K562 (cell line): ENCODE data around the gene LZTS3. TPM values are rescaled to one million over a fixed set of nuclear protein-coding genes. Genes with fewer than 3 reads are reported as not detected.

ENCODE experiments used
- ATAC-seq: fragments of 200-7000 bp; cut with Tn5 transposase; 3 replicates; pipeline ENCODE4 v1.9.1; 2020; ENCODE audit warnings: moderate library complexity
- BruUV-seq: library from RNA; stranded (reverse); fragments of 400-500 nt; replicated peaks from 2 replicates; lab custom pipeline; 2021; lab: Mats Ljungman, UMichigan
- CTCF ChIA-PET: fragments of 300-600 bp; formaldehyde crosslinking; extraction: SDS; loops from one replicate; lab custom pipeline; 2021; ENCODE audit warnings: low intra/inter-chr PET ratio; lab: Yijun Ruan, JAX
- POLR2A ChIA-PET: fragments of 300-600, 350-650 bp; sonication (Branson Sonifier 250); formaldehyde crosslinking; extraction: SDS; loops from one replicate; lab custom pipeline; 2021; ENCODE audit warnings: antibody characterized with exemption, inconsistent platforms; lab: Yijun Ruan, JAX
- DNase-seq, 4 experiments: peaks; one replicate each; pipeline versions ENCODE4 v3.0.0 to v3.0.0-alpha.2; 2011 to 2018; ENCODE audit warnings: low spot score in 3 of 4, mixed read lengths in 3 of 4; ENCODE audit errors: extremely low read depth in 1 of 4
- FAIRE-seq: peaks from 2 replicates; lab custom pipeline; 2011; peaks lifted over from hg19 to GRCh38; lab: Jason Lieb, UNC
- H2AFZ ChIP-seq: 2 replicates; pipeline ENCODE4 v1.6.0; 2011; ENCODE audit warnings: low read depth, low read length, control low read depth, inconsistent platforms
- H3K27ac ChIP-seq: fragments of 200-600 bp; 3 replicates; pipeline ENCODE4 v1.8.0; 2011; ENCODE audit warnings: low read depth, mild to moderate bottlenecking, control low read depth, inconsistent platforms, low read length, moderate library complexity, mixed read lengths; ENCODE audit errors: extremely low read depth
- H3K27me3 ChIP-seq, 2 experiments: fragments of 300-600 bp in 1 of 2; 2 replicates in 1 of 2; 3 replicates in 1 of 2; pipeline versions ENCODE4 v1.6.0 to v1.8.0; 2011; ENCODE audit warnings: inconsistent platforms in 2 of 2, low read length in 2 of 2, mild to moderate bottlenecking in 1 of 2, mixed read lengths in 1 of 2, moderate library complexity in 1 of 2; ENCODE audit not compliant: control insufficient read depth in 2 of 2, insufficient read depth in 2 of 2
- H3K36me3 ChIP-seq: fragments of 300-600 bp; 3 replicates; pipeline ENCODE4 v1.8.0; 2011; ENCODE audit warnings: mild to moderate bottlenecking, low read length, inconsistent platforms; ENCODE audit not compliant: control insufficient read depth, insufficient read depth
- H3K4me1 ChIP-seq, 2 experiments: fragments of 200-600 bp in 1 of 2; replicated peaks in 1 of 2; 2 replicates in 1 of 2; 3 replicates in 1 of 2; pipeline versions ENCODE4 v1.5.1 to v1.8.0; 2011; ENCODE audit warnings: inconsistent platforms in 2 of 2, low read length in 2 of 2, mild to moderate bottlenecking in 1 of 2, mixed read lengths in 1 of 2, moderate library complexity in 1 of 2; ENCODE audit not compliant: control insufficient read depth in 2 of 2, insufficient read depth in 2 of 2
- H3K4me2 ChIP-seq: 2 replicates; pipeline ENCODE4 v1.6.1; 2011; ENCODE audit warnings: low read length, control low read depth, inconsistent platforms, mixed read lengths; ENCODE audit not compliant: insufficient read depth
- H3K4me3 ChIP-seq: fragments of 200-600 bp; sonication (generic), shearing (Covaris generic); 2 replicates; pipeline ENCODE4 v1.5.1; 2016; ENCODE audit warnings: control low read depth, inconsistent platforms
- H3K79me2 ChIP-seq: fragments of 200-600 bp; 3 replicates; pipeline ENCODE4 v1.8.0; 2011; ENCODE audit warnings: low read length, inconsistent platforms; ENCODE audit not compliant: control insufficient read depth, insufficient read depth
- H3K9ac ChIP-seq, 2 experiments: 2 replicates each; pipeline versions ENCODE4 v1.6.0 to v1.6.1; 2011; ENCODE audit warnings: low read depth in 2 of 2, low read length in 2 of 2, control low read depth in 1 of 2, inconsistent platforms in 1 of 2, mild to moderate bottlenecking in 1 of 2, mixed read lengths in 1 of 2; ENCODE audit not compliant: insufficient read depth in 1 of 2
- H3K9me1 ChIP-seq: one replicate; pipeline ENCODE4 v1.6.0; 2011; ENCODE audit warnings: inconsistent platforms, mild to moderate bottlenecking, low read length, moderate library complexity; ENCODE audit not compliant: control insufficient read depth, insufficient read depth
- H3K9me3 ChIP-seq: replicated peaks from 2 replicates; pipeline ENCODE4 v1.5.1; 2011; ENCODE audit warnings: low read depth, low read length, inconsistent platforms; ENCODE audit not compliant: control insufficient read depth, insufficient read depth
- H4K20me1 ChIP-seq: replicated peaks from 2 replicates; pipeline ENCODE4 v1.6.1; 2011; ENCODE audit warnings: low read length, inconsistent platforms, mixed read lengths; ENCODE audit not compliant: control insufficient read depth, insufficient read depth
- CBX8 ChIP-seq: fragments of 200-600 bp; sonication (generic); IDR thresholded peaks from 2 replicates; pipeline ENCODE4 v1.6.1; 2012; ENCODE audit warnings: borderline replicate concordance, mixed run types, low read depth, mild to moderate bottlenecking, moderate library complexity, mixed read lengths, low read length, control low read depth, inconsistent platforms; ENCODE audit not compliant: poor library complexity, severe bottlenecking; ENCODE audit errors: extremely low read depth
- MEIS2 ChIP-seq: fragments of 450-650 bp; IDR thresholded peaks from 2 replicates; pipeline ENCODE4 v1.6.1; 2014; ENCODE audit warnings: mild to moderate bottlenecking; ENCODE audit not compliant: partially characterized antibody
- NCOA2 ChIP-seq, 2 experiments: fragments of 450-650 bp; IDR thresholded peaks; 2 replicates each; pipeline ENCODE4 v1.6.1; 2018; ENCODE audit warnings: mild to moderate bottlenecking in 2 of 2, moderate library complexity in 1 of 2; ENCODE audit not compliant: partially characterized antibody in 2 of 2
- NR3C1 ChIP-seq: sonication (generic); formaldehyde crosslinking; IDR thresholded peaks from 2 replicates; pipeline ENCODE4 v1.8.1; 2022; ENCODE audit warnings: missing genetic modification reagents
- SIN3A ChIP-seq, 2 experiments: fragments of 150-350 bp in 1 of 2; IDR thresholded peaks; 2 replicates each; pipeline ENCODE4 v1.6.1; 2011 to 2016; ENCODE audit warnings: borderline replicate concordance in 2 of 2, low read depth in 2 of 2, low read length in 2 of 2, mild to moderate bottlenecking in 2 of 2, moderate library complexity in 2 of 2; ENCODE audit not compliant: control insufficient read depth in 1 of 2
- TSC22D4 ChIP-seq: fragments of 450-650 bp; IDR thresholded peaks from 2 replicates; pipeline ENCODE4 v1.6.1; 2016; ENCODE audit warnings: missing genetic modification characterization, missing biosample characterization, control low read depth
- ZNF133 ChIP-seq: fragments of 250-450 bp; sonication (Bioruptor Pico); IDR thresholded peaks from 2 replicates; pipeline ENCODE4 v1.4.0; 2020; ENCODE audit warnings: mild to moderate bottlenecking
- ZNF224 ChIP-seq: sonication (generic); formaldehyde crosslinking; IDR thresholded peaks from 2 replicates; pipeline ENCODE4 v1.8.0; 2022; ENCODE audit warnings: mild to moderate bottlenecking, missing genetic modification reagents
- WGBS: fragments of 100-300 bp; shearing (Covaris generic); methylation state at CpG from one replicate; pipeline ENCODE4 v1.1.6; 2016; ENCODE audit warnings: low coverage, mixed read lengths; ENCODE audit not compliant: insufficient coverage; ENCODE audit errors: missing lambda C conversion rate; 5-methylcytosine and 5-hydroxymethylcytosine counted together
- in situ Hi-C: fragments of 300-500 bp; cut with MboI; formaldehyde crosslinking; loops from 4 replicates; pipeline ENCODE4 v1.15.0; 2018; ENCODE audit warnings: inconsistent platforms, mixed read lengths
- intact Hi-C: fragments of 100-400 bp; cut with micrococcal nuclease; formaldehyde crosslinking; loops from 2 replicates; pipeline ENCODE4 v1.14.2; 2022
- polyA plus RNA-seq, 8 experiments: library from polyadenylated mRNA; depleted of rRNA in 4 of 8; stranded (reverse) in 5 of 8; unstranded in 3 of 8; fragments of >200 nt; fragmentation: Nextera tagmentation in 2 of 8; fragmentation: Illumina TruSeq in 1 of 8; extraction: Ambion mirVana in 2 of 8; extraction: Trizol in 1 of 8; gene quantifications; 2 replicates each; pipeline versions ENCODE4 v1.2.1 to v1.2.3, GENCODE V29; 2011 to 2014; ENCODE audit warnings: inconsistent platforms in 1 of 8, missing spikeins in 1 of 8
- total RNA-seq, 7 experiments: library from RNA; depleted of rRNA in 6 of 7; stranded (reverse); fragments of >200 nt in 6 of 7; fragmentation: Illumina TruSeq in 2 of 7; extraction: Trizol in 2 of 7; gene quantifications; 2 replicates each; pipeline versions ENCODE4 v1.2.1 to v1.2.3, GENCODE V29; 2011 to 2021; ENCODE audit warnings: low replicate concordance in 1 of 7
- TF ChIP-seq, protein P1 (sequence below): sonication (generic); formaldehyde crosslinking; IDR thresholded peaks from 2 replicates; pipeline ENCODE4 v1.8.1; 2022; ENCODE audit warnings: missing genetic modification reagents

LZTS3 gene
- total and polyA plus RNA-seq, 9 of the 15 experiments (the other 6 are each of a cell fraction or from before 2014, with no cell fraction given), result 0.07 to 2.9 (median 2.0) TPM

DNA sequence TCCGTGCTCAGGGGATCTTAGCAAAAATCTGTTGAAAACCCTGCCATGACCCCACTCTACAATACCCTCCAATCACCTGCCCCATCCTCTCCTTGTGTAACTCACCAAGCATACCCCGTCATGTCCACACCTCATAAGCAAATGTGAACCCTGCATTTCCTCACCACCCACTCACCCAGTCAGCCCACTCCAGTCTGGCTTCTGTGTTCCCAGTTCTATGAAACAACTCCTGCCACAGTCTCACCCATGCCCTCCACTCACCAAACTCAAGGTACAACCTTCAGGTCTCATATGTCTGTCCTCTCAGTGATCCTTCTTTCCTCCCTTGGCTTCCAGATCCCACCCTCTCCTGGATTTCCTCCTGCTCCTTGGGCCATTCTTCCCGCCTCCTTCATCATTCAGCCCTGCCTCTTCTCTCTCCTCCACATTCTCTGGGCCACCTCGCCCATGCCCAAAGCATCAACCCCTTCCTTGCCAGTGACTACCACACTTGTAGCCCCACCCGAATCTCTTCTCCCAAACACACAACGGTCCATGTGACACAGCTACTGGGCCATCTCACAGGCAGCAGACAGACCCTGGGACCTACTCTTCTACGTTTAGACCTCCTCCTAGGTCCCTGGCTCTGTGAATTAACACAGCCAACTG, 22.4 kb upstream of the LZTS3 start:
- no peak for FAIRE-seq
- CTCF ChIA-PET, result no interaction called here
- in situ Hi-C loops, result no loop called here

More for the DNA sequence above, 22.4 kb upstream of the LZTS3 start:
- intact Hi-C loops, result no loop called here
- BruUV-seq, result no TSS peak
- H3K79me2 ChIP-seq, result no peaks in the 10 kb centered on the region
- peaks cover 72% of the 10 kb centered on the region; the same call in 2 of the 3 replicates for H3K36me3 ChIP-seq
- TF ChIP-seq NCOA2 (IDR thresholded peaks at IDR 0.05; ENCODE audit: partially characterized antibody in 2 of 2) (no peak), CBX8 (no peak), SIN3A (IDR thresholded peaks at IDR 0.05; ENCODE audit: borderline replicate concordance in 2 of 2, control insufficient read depth in 1 of 2, low read depth in 2 of 2, low read length in 2 of 2) (no peak), TSC22D4 (tag) (no peak), NR3C1 (no peak), ZNF224 (CRISPR knock-in tag) (no peak), MEIS2 (no peak), ZNF133 (CRISPR knock-in tag) (no peak)
- TF ChIP-seq, protein P1, sequence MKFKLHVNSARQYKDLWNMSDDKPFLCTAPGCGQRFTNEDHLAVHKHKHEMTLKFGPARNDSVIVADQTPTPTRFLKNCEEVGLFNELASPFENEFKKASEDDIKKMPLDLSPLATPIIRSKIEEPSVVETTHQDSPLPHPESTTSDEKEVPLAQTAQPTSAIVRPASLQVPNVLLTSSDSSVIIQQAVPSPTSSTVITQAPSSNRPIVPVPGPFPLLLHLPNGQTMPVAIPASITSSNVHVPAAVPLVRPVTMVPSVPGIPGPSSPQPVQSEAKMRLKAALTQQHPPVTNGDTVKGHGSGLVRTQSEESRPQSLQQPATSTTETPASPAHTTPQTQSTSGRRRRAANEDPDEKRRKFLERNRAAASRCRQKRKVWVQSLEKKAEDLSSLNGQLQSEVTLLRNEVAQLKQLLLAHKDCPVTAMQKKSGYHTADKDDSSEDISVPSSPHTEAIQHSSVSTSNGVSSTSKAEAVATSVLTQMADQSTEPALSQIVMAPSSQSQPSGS (CRISPR knock-in tag), result no peak
- H3K4me2 ChIP-seq, result no peak overlapping the region
- H3K9ac ChIP-seq, result no peak overlapping the region
- POLR2A ChIA-PET, result interaction anchor here (1.2 kb wide), 1 partner anchor 7 kb away, joined by 4 read pairs; no protein-coding TSS in a partner anchor
- ATAC-seq (no peak), DNase-seq (no peak)
- H3K4me3 ChIP-seq, result no peak overlapping the region
- WGBS, result 81% methylated on average over 4 of the region's 7 CpGs
- H4K20me1 ChIP-seq, result no peaks in the 10 kb centered on the region
- H3K4me1 ChIP-seq, result peaks cover 0 to 8% of the 10 kb centered on the region in 2 experiments; a peak in 2 of 5 replicates
- H3K9me1 ChIP-seq, result no peaks in the 10 kb centered on the region
- no peak overlapping the region for H2AFZ ChIP-seq
- H3K9me3 ChIP-seq, result no peaks in the 10 kb centered on the region
- no peak overlapping the region for H3K27ac ChIP-seq
- H3K27me3 ChIP-seq, result no peaks in the 10 kb centered on the region
